GM12892 (cell line): ENCODE results near the gene EGLN2.
"Not testable (repeated sequence)": the region's sequence is repeated elsewhere in the genome, so short reads cannot be mapped to it uniquely, and the experiment has no call there.

Experiments
- DNase-seq: peaks from one replicate; pipeline ENCODE4 v3.0.0; 2011; ENCODE audit not compliant: insufficient read length
- FAIRE-seq: peaks from 2 replicates; lab custom pipeline; 2011; peaks lifted over from hg19 to GRCh38; lab: Jason Lieb, UNC
- POLR2A ChIP-seq: IDR thresholded peaks from 2 replicates; pipeline ENCODE4 v1.6.1; 2011; ENCODE audit warnings: low read depth, low read length, control low read depth
- POLR2AphosphoS5 ChIP-seq: IDR thresholded peaks from 2 replicates; pipeline ENCODE4 v1.6.1; 2011; ENCODE audit warnings: low read depth, low read length, control low read depth
- TAF1 ChIP-seq: IDR thresholded peaks from 2 replicates; pipeline ENCODE4 v1.6.1; 2011; ENCODE audit warnings: low read depth, mild to moderate bottlenecking, control low read depth, low read length, borderline replicate concordance

Gene EGLN2

GRCh38 chr19:40829205-40829604 is 30.2 kb downstream of the EGLN2 start:
- TF ChIP-seq TAF1: no peak
- no peak for FAIRE-seq

GRCh38 chr19:40830741-40831140 is 31.8 kb downstream of the EGLN2 start:
- DNase-seq, FAIRE-seq: not testable (repeated sequence)

More at GRCh38 chr19:40829205-40829604, 30.2 kb downstream of the EGLN2 start:
- DNase-seq: no peak

- DNase-seq: no peak
- no peak for FAIRE-seq
Observed at GRCh38 chr19:40831502-40832430, 32.8 kb downstream of the EGLN2 start.

GRCh38 chr19:40832431-40832790 is 33.4 kb downstream of the EGLN2 start:
- FAIRE-seq, DNase-seq: not testable (repeated sequence)

More at GRCh38 chr19:40831502-40832430, 32.8 kb downstream of the EGLN2 start:
- no peak for TF ChIP-seq POLR2A
- TF ChIP-seq TAF1: no peak
- TF ChIP-seq POLR2AphosphoS5: no peak

- DNase-seq, FAIRE-seq: not testable (repeated sequence)
Observed at GRCh38 chr19:40833728-40834533, 34.9 kb downstream of the EGLN2 start.

- DNase-seq: no peak
- TF ChIP-seq TAF1 (no peak), POLR2AphosphoS5 (no peak), POLR2A (no peak)
- no peak for FAIRE-seq
Observed at GRCh38 chr19:40836754-40837429, 37.9 kb downstream of the EGLN2 start.

- FAIRE-seq, DNase-seq: not testable (repeated sequence)
Observed at GRCh38 chr19:40838477-40838876, 39.5 kb downstream of the EGLN2 start.

GRCh38 chr19:40842012-40842411 is 43.0 kb downstream of the EGLN2 start:
- not testable (repeated sequence) for FAIRE-seq, DNase-seq

GRCh38 chr19:40842997-40843652 is 44.1 kb downstream of the EGLN2 start:
- not testable (repeated sequence) for FAIRE-seq, DNase-seq

- DNase-seq, FAIRE-seq: not testable (repeated sequence)
Observed at GRCh38 chr19:40843653-40844052, 44.7 kb downstream of the EGLN2 start.

- FAIRE-seq, DNase-seq: not testable (repeated sequence)
Observed at GRCh38 chr19:40846722-40847121, 47.7 kb downstream of the EGLN2 start.

- not testable (repeated sequence) for DNase-seq, FAIRE-seq
Observed at GRCh38 chr19:40850277-40850676, 51.3 kb downstream of the EGLN2 start, which contains the start of gene CYP2A6. TSS of gene CYP2A6 (minus strand) at chr19:40850447. CDS start at chr19:40850426, 21 bp downstream.

- DNase-seq, FAIRE-seq: not testable (repeated sequence)
Observed at GRCh38 chr19:40852467-40853152, 53.6 kb downstream of the EGLN2 start.
